ENCODE measurements around the gene RAD52. TPM values are rescaled to one million over a fixed set of nuclear protein-coding genes. Genes with fewer than 3 reads are reported as not detected.

RAD52 gene
- total RNA-seq, 2 donors from 2014 or later, result 16.7 to 30.5 TPM

DNA sequence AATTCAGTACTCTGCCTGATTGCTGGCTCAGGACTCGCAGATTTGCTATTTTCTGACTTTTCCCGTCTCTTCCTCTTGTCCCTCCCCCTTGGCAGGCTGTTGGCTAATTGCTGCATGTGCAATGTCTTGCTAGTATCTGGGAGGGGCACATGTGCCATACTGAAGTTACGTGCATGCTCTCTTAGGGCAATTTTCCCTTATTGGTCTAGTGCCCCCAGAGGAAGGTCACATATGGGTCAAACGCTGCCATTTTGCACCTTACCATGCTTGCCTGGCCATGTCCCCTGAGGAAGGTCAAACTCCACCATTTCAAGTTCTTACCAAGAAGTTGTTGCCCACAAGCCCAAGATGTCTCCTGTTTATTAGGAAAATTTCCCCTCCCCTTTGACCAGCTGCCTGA, 27.7 kb upstream of the RAD52 start:
- TF ChIP-seq POLR2A (IDR thresholded peaks at IDR 0.05) (no peak), POLR2AphosphoS5 (IDR thresholded peaks at IDR 0.05) (no peak)
- Histone ChIP-seq H3K27ac (no peak overlapping the region), H3K36me3 (no peaks in the 10 kb centered on the region), H3K9me3 (no peaks in the 10 kb centered on the region), H3K4me1 (replicated peaks) (no peaks in the 10 kb centered on the region), H3K27me3 (replicated peaks; ENCODE audit: insufficient read depth) (no peaks in the 10 kb centered on the region), H3K4me3 (no peak overlapping the region)
- intact Hi-C loops (cut with DNase I), result no loop called here
- 90% methylated on average over 4 of the region's 4 CpGs for WGBS
- DNase-seq (ENCODE audit: low spot score), result no peak

DNA sequence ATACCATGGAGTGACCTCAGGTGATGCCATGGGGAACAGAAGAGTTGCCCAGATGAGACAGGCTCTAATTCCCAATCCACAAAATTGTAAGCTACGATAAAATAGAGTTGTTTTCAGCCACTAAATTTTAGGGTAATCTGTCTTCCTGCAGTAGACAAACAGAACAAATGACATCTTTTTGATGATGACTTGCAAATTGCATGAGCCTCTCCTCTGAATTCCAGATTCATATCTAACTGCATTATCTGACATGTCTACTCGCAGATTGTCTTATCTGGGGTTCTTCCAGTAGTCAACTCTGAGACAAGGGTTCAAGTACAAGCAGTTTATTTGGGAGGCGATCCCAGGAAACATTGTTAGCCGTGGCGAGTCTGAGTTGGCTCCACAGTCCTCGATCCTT, 27.1 kb upstream of the RAD52 start:
- TF ChIP-seq, protein P1, sequence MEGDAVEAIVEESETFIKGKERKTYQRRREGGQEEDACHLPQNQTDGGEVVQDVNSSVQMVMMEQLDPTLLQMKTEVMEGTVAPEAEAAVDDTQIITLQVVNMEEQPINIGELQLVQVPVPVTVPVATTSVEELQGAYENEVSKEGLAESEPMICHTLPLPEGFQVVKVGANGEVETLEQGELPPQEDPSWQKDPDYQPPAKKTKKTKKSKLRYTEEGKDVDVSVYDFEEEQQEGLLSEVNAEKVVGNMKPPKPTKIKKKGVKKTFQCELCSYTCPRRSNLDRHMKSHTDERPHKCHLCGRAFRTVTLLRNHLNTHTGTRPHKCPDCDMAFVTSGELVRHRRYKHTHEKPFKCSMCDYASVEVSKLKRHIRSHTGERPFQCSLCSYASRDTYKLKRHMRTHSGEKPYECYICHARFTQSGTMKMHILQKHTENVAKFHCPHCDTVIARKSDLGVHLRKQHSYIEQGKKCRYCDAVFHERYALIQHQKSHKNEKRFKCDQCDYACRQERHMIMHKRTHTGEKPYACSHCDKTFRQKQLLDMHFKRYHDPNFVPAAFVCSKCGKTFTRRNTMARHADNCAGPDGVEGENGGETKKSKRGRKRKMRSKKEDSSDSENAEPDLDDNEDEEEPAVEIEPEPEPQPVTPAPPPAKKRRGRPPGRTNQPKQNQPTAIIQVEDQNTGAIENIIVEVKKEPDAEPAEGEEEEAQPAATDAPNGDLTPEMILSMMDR (IDR thresholded peaks at IDR 0.05), result no peak
- no peak for TF ChIP-seq POLR2A (IDR thresholded peaks at IDR 0.05)
- TF ChIP-seq POLR2AphosphoS5 (IDR thresholded peaks at IDR 0.05), result no peak
- intact Hi-C loops (cut with DNase I), result no loop called here
- Histone ChIP-seq H3K36me3 (no peaks in the 10 kb centered on the region), H3K9me3 (no peaks in the 10 kb centered on the region), H3K4me3 (no peak overlapping the region), H3K4me1 (replicated peaks) (no peaks in the 10 kb centered on the region), H3K27me3 (replicated peaks; ENCODE audit: insufficient read depth) (no peaks in the 10 kb centered on the region), H3K27ac (no peak overlapping the region)
- no peak for DNase-seq (ENCODE audit: low spot score)
- 78% methylated on average over 6 of the region's 6 CpGs for WGBS

DNA sequence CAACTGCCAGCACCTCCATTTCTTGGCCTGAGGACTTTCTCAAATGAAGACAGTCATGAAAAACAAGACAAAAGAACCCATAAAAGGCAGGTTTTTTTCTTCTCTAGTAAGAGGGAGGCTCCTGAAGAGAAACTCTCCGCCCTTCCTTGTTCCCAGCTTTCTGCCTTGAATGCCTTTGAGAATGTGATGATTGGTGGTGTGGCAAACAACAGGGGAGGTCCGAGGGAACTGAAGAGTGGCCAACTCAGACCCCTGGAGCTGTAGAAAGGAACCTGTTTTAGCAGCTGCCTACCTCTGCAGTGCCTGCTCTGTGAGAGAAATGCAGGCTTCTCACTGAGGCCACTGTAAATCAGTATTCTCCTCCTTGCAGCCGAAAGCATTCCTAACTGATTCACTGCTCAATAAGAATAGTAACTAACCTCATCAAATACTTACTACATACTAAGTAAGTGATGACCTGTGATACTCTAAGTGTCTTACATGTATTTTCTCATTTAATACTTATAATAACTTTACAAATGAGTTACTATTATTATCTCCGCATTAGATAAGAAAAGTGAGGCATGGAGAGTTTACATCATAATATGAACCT, 24.9 kb upstream of the RAD52 start:
- no peak for TF ChIP-seq POLR2A (IDR thresholded peaks at IDR 0.05)
- no peak for TF ChIP-seq POLR2AphosphoS5 (IDR thresholded peaks at IDR 0.05)
- TF ChIP-seq, protein P1 (IDR thresholded peaks at IDR 0.05), result no peak
- intact Hi-C loops (cut with DNase I), result no loop called here
- 83% methylated on average over 4 of the region's 4 CpGs for WGBS

DNA sequence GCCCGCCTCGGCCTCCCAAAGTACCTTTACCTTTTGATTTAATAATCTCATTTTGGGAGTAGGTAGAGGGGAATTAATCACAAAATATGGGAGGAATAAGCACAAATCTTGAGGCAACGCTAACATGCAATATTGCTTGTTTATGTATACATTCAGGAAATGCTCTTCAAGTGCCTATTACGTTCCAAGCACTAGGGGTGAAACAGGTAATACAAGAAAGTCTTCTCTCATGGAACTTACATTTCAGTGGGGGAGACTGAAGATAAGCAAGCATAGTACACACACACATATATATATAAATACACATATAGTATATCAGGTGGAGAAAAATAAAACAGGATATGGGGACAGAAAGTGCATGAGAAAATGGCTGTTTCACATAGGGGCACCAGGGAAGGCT, 22.5 kb upstream of the RAD52 start:
- Histone ChIP-seq H3K9me3 (no peaks in the 10 kb centered on the region), H3K4me1 (replicated peaks) (no peaks in the 10 kb centered on the region), H3K27me3 (replicated peaks; ENCODE audit: insufficient read depth) (no peaks in the 10 kb centered on the region), H3K36me3 (no peaks in the 10 kb centered on the region), H3K4me3 (no peak overlapping the region), H3K27ac (no peak overlapping the region)
- 84% methylated on average over 4 of the region's 4 CpGs for WGBS
- intact Hi-C loops (cut with DNase I), result no loop called here
- TF ChIP-seq, protein P1 (IDR thresholded peaks at IDR 0.05), result no peak
- TF ChIP-seq POLR2AphosphoS5 (IDR thresholded peaks at IDR 0.05) (no peak), POLR2A (IDR thresholded peaks at IDR 0.05) (no peak)
- no peak for DNase-seq (ENCODE audit: low spot score)

More for the DNA sequence above, 24.9 kb upstream of the RAD52 start:
- no peak overlapping the region for H3K4me3 ChIP-seq
- no peak for DNase-seq (ENCODE audit: low spot score)
- no peaks in the 10 kb centered on the region for H3K27me3 ChIP-seq (replicated peaks; ENCODE audit: insufficient read depth)
- no peaks in the 10 kb centered on the region for H3K36me3 ChIP-seq
- H3K9me3 ChIP-seq, result no peaks in the 10 kb centered on the region
- no peaks in the 10 kb centered on the region for H3K4me1 ChIP-seq (replicated peaks)
- no peak overlapping the region for H3K27ac ChIP-seq

DNA sequence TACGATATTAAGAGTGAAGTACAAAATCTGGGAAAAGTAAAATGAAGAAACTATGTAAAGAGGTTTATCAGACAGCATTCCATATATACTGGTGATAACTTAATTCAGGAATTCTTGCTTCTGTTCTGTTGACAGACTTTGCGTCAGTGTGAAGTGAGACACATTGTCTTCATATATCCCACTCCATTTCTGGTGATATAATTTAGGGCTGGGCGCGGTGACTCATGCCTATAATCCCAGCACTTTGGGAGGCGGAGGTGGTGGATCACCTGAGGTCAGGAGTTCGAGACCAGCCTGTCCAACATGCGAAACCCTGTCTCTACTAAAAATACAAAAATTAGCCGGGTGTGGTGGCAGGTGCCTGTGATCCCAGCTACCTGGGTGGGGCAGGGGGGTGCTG, 20.3 kb upstream of the RAD52 start:
- H3K36me3 ChIP-seq, result no peaks in the 10 kb centered on the region
- H3K4me3 ChIP-seq, result no peak overlapping the region
- H3K27me3 ChIP-seq (replicated peaks; ENCODE audit: insufficient read depth), result no peaks in the 10 kb centered on the region
- no peaks in the 10 kb centered on the region for H3K4me1 ChIP-seq (replicated peaks)
- DNase-seq (ENCODE audit: low spot score), result no peak
- no peaks in the 10 kb centered on the region for H3K9me3 ChIP-seq
- intact Hi-C loops (cut with DNase I), result no loop called here
- WGBS, result 87% methylated on average over 8 of the region's 8 CpGs
- H3K27ac ChIP-seq, result no peak overlapping the region
- TF ChIP-seq POLR2A (IDR thresholded peaks at IDR 0.05), result no peak
- TF ChIP-seq, protein P1 (IDR thresholded peaks at IDR 0.05), result no peak

Measured in prostate gland (tissue), 2 donors.